A549 treated with Hydrocortisone at 1 μM for 4 hours (cell line): ENCODE data around the gene ZNF358. TPM values are rescaled to one million over a fixed set of nuclear protein-coding genes. Genes with fewer than 3 reads are reported as not detected.

Experiments used
- total RNA-seq: library from RNA; stranded (reverse); fragments of 200-300 nt; extraction: Qiagen RNA extraction; gene quantifications from 5 replicates; pipeline ENCODE4 v1.2.3, GENCODE V29; 2022

The ZNF358 gene
- 16.7 to 21.1 TPM (median 18.2 TPM) in 5 replicates for total RNA-seq

GRCh38 chr19:7515645-7516151 lies at the start of gene ZNF358:
TSS of gene ZNF358 (plus strand) at chr19:7516103. CDS start at chr19:7519243, 3,140 bp downstream.

DNA sequence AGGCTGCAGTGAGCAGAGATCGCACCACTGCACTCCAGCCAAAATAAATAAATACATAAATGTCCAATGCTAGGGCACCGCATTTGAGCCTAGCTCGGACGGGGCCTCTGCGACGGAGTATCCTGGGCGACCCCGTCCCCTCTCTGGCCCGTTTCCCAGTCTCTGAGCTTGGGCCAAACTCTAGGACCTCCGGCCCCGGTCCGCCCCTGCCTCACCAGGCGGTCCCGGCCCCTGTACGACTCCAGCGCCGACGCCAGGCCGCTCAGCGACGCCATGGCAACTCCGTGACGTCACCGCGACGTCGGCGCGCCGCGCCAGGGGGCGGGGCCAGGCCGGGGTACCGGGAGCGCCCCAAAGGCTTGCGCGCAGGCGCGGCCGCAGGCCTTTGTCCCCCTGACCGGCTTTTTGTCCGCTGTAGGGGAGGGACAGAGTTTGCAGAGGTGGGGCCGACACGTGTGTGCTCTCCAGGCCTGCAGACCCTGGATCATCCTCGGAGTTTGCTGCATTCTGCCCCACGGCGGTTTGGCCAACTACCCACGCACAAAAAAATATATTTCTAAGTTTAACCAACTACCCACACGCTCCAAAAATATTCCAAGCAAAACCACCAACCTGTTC lies 27.1 kb upstream of the ZNF358 start, which contains the start of gene PEX11G:
Gene PEX11G (minus strand): TSS at position 300 of the 618 bp plus-strand sequence. CDS start 25 bp downstream, at position 275.

GRCh38 chr19:7522072-7522922 lies 6.4 kb downstream of the ZNF358 start, which contains the start of gene MCOLN1:
TSS of gene MCOLN1 (plus strand) at chr19:7522624. CDS start at chr19:7522751, 127 bp downstream.

DNA sequence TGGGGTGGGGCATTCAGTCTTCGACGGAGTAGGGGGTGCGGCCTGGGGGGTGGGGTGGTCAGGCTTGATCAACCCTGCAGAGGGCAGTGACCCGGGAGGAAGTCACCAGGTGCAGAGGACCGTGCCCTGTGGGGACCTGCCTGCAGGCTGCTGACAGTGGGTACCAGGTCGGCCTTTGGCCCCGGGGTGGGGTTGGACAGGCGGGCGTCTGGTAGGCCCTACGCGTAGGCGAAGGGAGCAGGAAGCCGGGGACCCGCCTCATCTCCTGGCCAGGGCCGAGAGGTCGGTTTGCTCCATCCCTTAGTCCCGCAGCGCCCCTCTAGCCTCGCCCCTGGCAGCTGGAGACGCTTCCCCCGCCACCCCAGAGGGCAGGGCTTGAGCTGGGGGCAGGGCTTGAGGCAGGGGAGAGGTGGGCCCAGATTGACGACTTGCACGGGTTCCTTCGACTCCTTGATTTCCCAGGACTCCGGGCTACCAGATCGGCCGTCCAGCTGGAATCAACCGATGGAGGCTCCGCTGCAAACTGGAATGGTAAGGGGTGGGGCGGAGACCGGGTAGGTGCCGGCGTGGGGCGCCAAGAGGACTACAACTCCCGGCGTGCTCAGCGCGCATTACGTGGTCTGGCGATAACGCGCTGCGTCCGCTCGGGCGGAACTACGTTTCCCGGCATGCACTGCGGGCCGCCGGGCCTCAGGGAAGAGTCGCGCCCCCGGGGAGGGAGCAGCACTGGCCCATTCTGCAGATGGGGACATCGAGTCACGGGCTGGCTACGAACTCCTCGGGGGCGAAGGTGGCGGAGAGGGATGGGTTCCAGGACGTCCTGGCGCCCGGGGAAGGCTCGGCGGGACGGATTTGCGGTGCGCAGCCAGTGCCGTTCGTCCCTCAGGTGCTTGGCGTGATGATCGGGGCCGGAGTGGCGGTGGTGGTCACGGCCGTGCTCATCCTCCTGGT lies 19.4 kb downstream of the ZNF358 start, which contains the start of gene PNPLA6:
Gene PNPLA6 (plus strand): TSS at position 671 of the 951 bp plus-strand sequence. CDS start 72 bp downstream, at position 743.

Other genes with a start within 250 kb of the ZNF358 start
- gene INSR, start 221.7 kb upstream of the ZNF358 start, total RNA-seq, result 2.4 to 3.8 TPM (median 3.3 TPM) in 5 replicates
- gene ARHGEF18, start 167.2 kb upstream of the ZNF358 start, total RNA-seq, result 60.8 to 76.7 TPM (median 69.8 TPM) in 5 replicates
- 1.4 to 2.6 TPM (median 1.9 TPM) in 5 replicates for gene PEX11G, start 27.1 kb upstream of the ZNF358 start, total RNA-seq
- 9.4 to 12.8 TPM (median 12.3 TPM) in 5 replicates for gene MCOLN1, start 6.5 kb downstream of the ZNF358 start, total RNA-seq
- gene PNPLA6, start 19.6 kb downstream of the ZNF358 start, total RNA-seq, result 27.7 to 34.6 TPM (median 31.9 TPM) in 5 replicates
- 4.1 to 6.2 TPM (median 5.4 TPM) in 5 replicates for gene CAMSAP3, start 79.8 kb downstream of the ZNF358 start, total RNA-seq
- 23.3 to 26.8 TPM (median 25.1 TPM) in 5 replicates for gene XAB2, start 113.4 kb downstream of the ZNF358 start, total RNA-seq
- gene PET100, start 113.7 kb downstream of the ZNF358 start, total RNA-seq, result 50.7 to 61.5 TPM (median 55.6 TPM) in 5 replicates
- gene PCP2, start 117.6 kb downstream of the ZNF358 start, total RNA-seq, result 0.26 TPM in 1 of 5 replicates, not detected in the others
- 35.0 to 43.8 TPM (median 39.3 TPM) in 5 replicates for gene STXBP2, start 121.0 kb downstream of the ZNF358 start, total RNA-seq
- not detected in 5 replicates for gene RETN, start 152.9 kb downstream of the ZNF358 start, total RNA-seq
- not detected in 5 replicates for gene MCEMP1, start 161.0 kb downstream of the ZNF358 start, total RNA-seq
- gene TRAPPC5, start 164.7 kb downstream of the ZNF358 start, total RNA-seq, result 38.8 to 107 TPM (median 101 TPM) in 5 replicates
- gene FCER2, start 186.0 kb downstream of the ZNF358 start, total RNA-seq, result not detected in 5 replicates
- not detected in 5 replicates for gene CLEC4G, start 216.0 kb downstream of the ZNF358 start, total RNA-seq
- gene CD209, start 231.4 kb downstream of the ZNF358 start, total RNA-seq, result not detected in 5 replicates
- gene CLEC4M, start 247.1 kb downstream of the ZNF358 start, total RNA-seq, result not detected in 5 replicates